GM19328 (cell line): ENCODE results near the gene IRX5.
A peak's percentile ranks its signal among the peaks of the same experiment; 100 is the strongest.

Experiments
- ATAC-seq: cut with Tn5 transposase; IDR thresholded peaks from one replicate; pipeline ENCODE4 v1.9.1; 2021; ENCODE audit warnings: mild to moderate bottlenecking, moderate library complexity; ENCODE audit not compliant: unreplicated experiment

Gene IRX5

GRCh38 chr16:54929090-54930004 is 1.3 kb upstream of the IRX5 start:
- ATAC-seq = peak; percentile 95

- ATAC-seq = no peak
Measured at GRCh38 chr16:54930869-54931119, 129 bp downstream of the IRX5 start.

GRCh38 chr16:54931120-54932014 is 702 bp downstream of the IRX5 start:
- ATAC-seq = no peak

GRCh38 chr16:54932021-54932660 is 1.5 kb downstream of the IRX5 start:
- no peak for ATAC-seq

- no peak for ATAC-seq
Measured at GRCh38 chr16:54932737-54933254, 2.1 kb downstream of the IRX5 start.

GRCh38 chr16:54933281-54934011 is 2.8 kb downstream of the IRX5 start:
- no peak for ATAC-seq

- ATAC-seq = no peak
Measured at GRCh38 chr16:54934481-54935265, 4.0 kb downstream of the IRX5 start.

GRCh38 chr16:54935266-54935968 is 4.8 kb downstream of the IRX5 start:
- no peak for ATAC-seq

- no peak for ATAC-seq
Measured at GRCh38 chr16:54936201-54936978, 5.7 kb downstream of the IRX5 start.

- no peak for ATAC-seq
Measured at GRCh38 chr16:54936979-54937670, 6.5 kb downstream of the IRX5 start.

GRCh38 chr16:54937671-54938211 is 7.1 kb downstream of the IRX5 start:
- ATAC-seq = no peak

- no peak for ATAC-seq
Measured at GRCh38 chr16:54938212-54939028, 7.8 kb downstream of the IRX5 start.

- no peak for ATAC-seq
Measured at GRCh38 chr16:54939029-54939346, 8.3 kb downstream of the IRX5 start.

GRCh38 chr16:54939510-54940278 is 9.0 kb downstream of the IRX5 start:
- no peak for ATAC-seq

GRCh38 chr16:54940279-54940604 is 9.6 kb downstream of the IRX5 start:
- ATAC-seq = no peak

GRCh38 chr16:54942353-54942943 is 11.8 kb downstream of the IRX5 start:
- ATAC-seq = no peak
